Astrocyte (in vitro differentiated cells and primary cell): ENCODE results near the gene ELF1. TPM values are rescaled to one million over a fixed set of nuclear protein-coding genes. Genes with fewer than 3 reads are reported as not detected.

Source experiments
- DNase-seq: peaks from one replicate; pipeline ENCODE4 v3.0.0-alpha.2; 2010; ENCODE audit warnings: low read depth
- FAIRE-seq: peaks from 2 replicates; lab custom pipeline; 2011; peaks lifted over from hg19 to GRCh38; lab: Jason Lieb, UNC
- H2AFZ ChIP-seq: 2 replicates; pipeline ENCODE4 v1.6.0; 2012; ENCODE audit warnings: low read depth, low read length, inconsistent platforms
- H3K27ac ChIP-seq: 2 replicates; pipeline ENCODE4 v1.5.1; 2011; ENCODE audit warnings: low read depth, low read length, inconsistent platforms
- H3K27me3 ChIP-seq: 2 replicates; pipeline ENCODE4 v1.6.0; 2011; ENCODE audit warnings: low read length, inconsistent platforms; ENCODE audit not compliant: insufficient read depth
- H3K36me3 ChIP-seq: 2 replicates; pipeline ENCODE4 v1.5.1; 2011; ENCODE audit warnings: low read length, inconsistent platforms; ENCODE audit not compliant: insufficient read depth
- H3K4me1 ChIP-seq: 2 replicates; pipeline ENCODE4 v1.5.1; 2011; ENCODE audit warnings: low read length, inconsistent platforms; ENCODE audit not compliant: insufficient read depth
- H3K4me2 ChIP-seq: 2 replicates; pipeline ENCODE4 v1.6.0; 2012; ENCODE audit warnings: low read length, inconsistent platforms
- H3K4me3 ChIP-seq: 2 replicates; pipeline ENCODE4 v1.5.1; 2011; ENCODE audit warnings: low read depth, mild to moderate bottlenecking, low read length, inconsistent platforms; ENCODE audit not compliant: insufficient read depth
- H3K79me2 ChIP-seq: 2 replicates; pipeline ENCODE4 v1.6.0; 2012; ENCODE audit warnings: mild to moderate bottlenecking, low read length, inconsistent platforms; ENCODE audit not compliant: insufficient read depth
- H3K9ac ChIP-seq: 2 replicates; pipeline ENCODE4 v1.6.0; 2012; ENCODE audit warnings: mild to moderate bottlenecking, low read length, inconsistent platforms
- H3K9me3 ChIP-seq: 2 replicates; pipeline ENCODE4 v1.5.1; 2012; ENCODE audit warnings: low read depth, mild to moderate bottlenecking, low read length, inconsistent platforms; ENCODE audit not compliant: insufficient read depth
- H4K20me1 ChIP-seq: 2 replicates; pipeline ENCODE4 v1.6.0; 2012; ENCODE audit warnings: low read length, inconsistent platforms; ENCODE audit not compliant: insufficient read depth
- H3K27ac Mint-ChIP-seq: one replicate; pipeline ENCODE4 v1.8.0; 2021; ENCODE audit warnings: mild to moderate bottlenecking, mixed read lengths; ENCODE audit not compliant: unreplicated experiment
- H3K27me3 Mint-ChIP-seq: one replicate; pipeline ENCODE4 v1.8.0; 2021; ENCODE audit warnings: low read depth, mixed read lengths; ENCODE audit not compliant: unreplicated experiment
- H3K36me3 Mint-ChIP-seq: one replicate; pipeline ENCODE4 v1.8.0; 2021; ENCODE audit warnings: low read depth, mixed read lengths; ENCODE audit not compliant: unreplicated experiment
- H3K4me1 Mint-ChIP-seq: one replicate; pipeline ENCODE4 v1.8.0; 2021; ENCODE audit warnings: low read depth, mixed read lengths; ENCODE audit not compliant: unreplicated experiment
- H3K4me3 Mint-ChIP-seq: one replicate; pipeline ENCODE4 v1.8.0; 2021; ENCODE audit warnings: mild to moderate bottlenecking, moderate library complexity, mixed read lengths; ENCODE audit not compliant: unreplicated experiment
- H3K9me3 Mint-ChIP-seq: one replicate; pipeline ENCODE4 v1.8.0; 2021; ENCODE audit warnings: mild to moderate bottlenecking, mixed read lengths; ENCODE audit not compliant: unreplicated experiment
- EZH2 ChIP-seq: IDR thresholded peaks from 2 replicates; pipeline ENCODE4 v1.6.1; 2012; ENCODE audit warnings: mild to moderate bottlenecking, low read length, inconsistent platforms; ENCODE audit not compliant: insufficient read depth
- total RNA-seq: library from RNA; stranded (reverse); gene quantifications from 2 replicates; pipeline ENCODE4 v1.2.1, GENCODE V29; 2021
- TF ChIP-seq, protein P1 (sequence below): IDR thresholded peaks from 2 replicates; pipeline ENCODE4 v1.5.1; 2011; ENCODE audit warnings: low read depth, mild to moderate bottlenecking, inconsistent platforms, low read length, moderate library complexity; ENCODE audit not compliant: insufficient read depth

Gene ELF1
- total RNA-seq, 1 donor from 2014 or later = 75.1 TPM

- Mint-ChIP-seq H3K36me3 (peaks cover 9% of the 10 kb centered on the region), H3K4me3 (no peak overlapping the region), H3K4me1 (peaks cover 35% of the 10 kb centered on the region), H3K9me3 (peaks cover 7% of the 10 kb centered on the region), H3K27ac (no peak overlapping the region), H3K27me3 (no peaks in the 10 kb centered on the region)
- H3K79me2 ChIP-seq = peaks cover 85% of the 10 kb centered on the region
- no peak overlapping the region for H3K9ac ChIP-seq
- DNase-seq = no peak
- no peak for FAIRE-seq
- H3K4me3 ChIP-seq = no peak overlapping the region
- H4K20me1 ChIP-seq = peaks cover 80% of the 10 kb centered on the region
- TF ChIP-seq, protein P1, sequence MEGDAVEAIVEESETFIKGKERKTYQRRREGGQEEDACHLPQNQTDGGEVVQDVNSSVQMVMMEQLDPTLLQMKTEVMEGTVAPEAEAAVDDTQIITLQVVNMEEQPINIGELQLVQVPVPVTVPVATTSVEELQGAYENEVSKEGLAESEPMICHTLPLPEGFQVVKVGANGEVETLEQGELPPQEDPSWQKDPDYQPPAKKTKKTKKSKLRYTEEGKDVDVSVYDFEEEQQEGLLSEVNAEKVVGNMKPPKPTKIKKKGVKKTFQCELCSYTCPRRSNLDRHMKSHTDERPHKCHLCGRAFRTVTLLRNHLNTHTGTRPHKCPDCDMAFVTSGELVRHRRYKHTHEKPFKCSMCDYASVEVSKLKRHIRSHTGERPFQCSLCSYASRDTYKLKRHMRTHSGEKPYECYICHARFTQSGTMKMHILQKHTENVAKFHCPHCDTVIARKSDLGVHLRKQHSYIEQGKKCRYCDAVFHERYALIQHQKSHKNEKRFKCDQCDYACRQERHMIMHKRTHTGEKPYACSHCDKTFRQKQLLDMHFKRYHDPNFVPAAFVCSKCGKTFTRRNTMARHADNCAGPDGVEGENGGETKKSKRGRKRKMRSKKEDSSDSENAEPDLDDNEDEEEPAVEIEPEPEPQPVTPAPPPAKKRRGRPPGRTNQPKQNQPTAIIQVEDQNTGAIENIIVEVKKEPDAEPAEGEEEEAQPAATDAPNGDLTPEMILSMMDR = no peak
- no peak for TF ChIP-seq EZH2
- H3K9me3 ChIP-seq = no peaks in the 10 kb centered on the region
- no peak overlapping the region for H3K4me2 ChIP-seq
- no peaks in the 10 kb centered on the region for H3K4me1 ChIP-seq
- no peaks in the 10 kb centered on the region for H3K27me3 ChIP-seq
- no peak overlapping the region for H2AFZ ChIP-seq
- no peaks in the 10 kb centered on the region for H3K36me3 ChIP-seq
- H3K27ac ChIP-seq = no peak overlapping the region
These were observed 34.3 kb upstream of the ELF1 start for GRCh38 chr13:41053384-41053826.

DNA sequence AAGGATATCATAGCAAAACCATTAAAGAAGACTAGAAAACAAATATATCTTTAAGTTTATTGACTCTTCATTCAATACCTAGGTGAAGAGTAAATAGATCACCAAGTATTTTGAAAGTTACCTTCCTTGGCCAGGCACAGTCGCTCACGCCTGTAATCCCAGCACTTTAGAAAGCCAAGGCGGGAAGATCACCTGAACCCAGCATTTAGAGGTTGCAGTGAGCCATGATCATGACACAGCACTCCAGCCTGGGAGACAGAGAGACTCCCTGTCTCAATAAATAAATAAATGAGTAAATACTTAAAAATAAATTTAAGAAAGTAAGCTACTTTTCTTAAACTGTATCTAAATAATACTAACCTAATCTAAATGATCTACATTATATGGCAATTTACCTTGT, 33.3 kb upstream of the ELF1 start:
- TF ChIP-seq, protein P1 = no peak
- no peak for TF ChIP-seq EZH2
- H3K4me3 Mint-ChIP-seq = no peak overlapping the region
- H3K4me1 Mint-ChIP-seq = peaks cover 29% of the 10 kb centered on the region

DNA sequence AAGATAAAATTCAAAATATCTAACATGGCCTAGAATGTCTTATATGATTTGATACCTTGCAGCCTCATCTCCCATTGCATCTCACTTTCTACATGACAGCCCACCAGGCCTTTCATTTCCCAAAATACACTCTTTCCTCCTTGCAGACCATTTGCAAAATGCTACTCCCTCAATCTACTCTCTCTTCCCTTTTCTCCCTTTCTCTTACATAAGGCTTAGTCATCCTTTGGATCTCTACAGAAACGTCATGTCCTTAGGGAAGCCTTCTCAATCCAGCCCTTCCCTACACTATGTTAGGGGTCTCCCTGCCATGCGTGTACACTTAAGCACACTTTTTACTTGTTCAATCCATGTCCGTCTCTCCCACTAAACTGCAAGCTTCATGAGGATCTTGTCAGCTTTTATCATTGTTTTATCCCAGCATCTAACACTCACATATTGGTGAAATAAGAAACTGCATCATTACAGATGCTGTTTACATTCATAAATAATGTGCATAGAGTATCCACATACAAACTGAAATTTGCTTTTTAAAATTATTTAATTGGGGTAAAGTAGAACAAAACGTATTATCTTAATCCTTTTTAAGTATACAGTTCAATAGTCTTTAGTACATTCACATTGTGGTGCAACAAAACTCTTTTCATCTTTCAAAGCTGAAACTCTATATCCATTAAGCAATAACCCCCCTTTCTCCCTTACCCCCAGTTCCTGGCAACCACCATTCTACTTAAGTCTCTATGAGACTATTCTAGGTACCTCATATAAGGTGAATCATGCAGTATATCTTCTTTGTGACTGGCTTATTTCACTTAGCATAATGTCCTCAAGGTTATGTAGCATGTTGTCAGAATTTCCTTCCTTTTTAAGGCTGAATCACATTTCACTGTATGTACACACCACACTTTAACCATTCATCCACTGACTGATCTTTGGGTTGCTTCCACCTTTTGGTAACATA, 30.6 kb upstream of the ELF1 start:
- no peak for FAIRE-seq
- peaks cover 33% of the 10 kb centered on the region for H3K36me3 Mint-ChIP-seq
- no peaks in the 10 kb centered on the region for H3K9me3 ChIP-seq
- H3K9me3 Mint-ChIP-seq = peaks cover 15% of the 10 kb centered on the region
- no peaks in the 10 kb centered on the region for H3K36me3 ChIP-seq
- H3K27ac ChIP-seq = no peak overlapping the region
- H3K4me1 Mint-ChIP-seq = peaks cover 11% of the 10 kb centered on the region
- no peaks in the 10 kb centered on the region for H3K27me3 ChIP-seq
- no peak overlapping the region for H3K9ac ChIP-seq
- H2AFZ ChIP-seq = no peak overlapping the region
- H3K27me3 Mint-ChIP-seq = no peaks in the 10 kb centered on the region
- H3K4me2 ChIP-seq = no peak overlapping the region
- H4K20me1 ChIP-seq = peaks cover 48% of the 10 kb centered on the region
- no peak overlapping the region for H3K4me3 ChIP-seq
- no peaks in the 10 kb centered on the region for H3K4me1 ChIP-seq
- TF ChIP-seq, protein P1 = no peak
- TF ChIP-seq EZH2 = no peak
- no peak overlapping the region for H3K27ac Mint-ChIP-seq
- no peak for DNase-seq
- no peak overlapping the region for H3K4me3 Mint-ChIP-seq
- H3K79me2 ChIP-seq = peaks cover 52% of the 10 kb centered on the region

More for the DNA sequence above, 33.3 kb upstream of the ELF1 start:
- Histone ChIP-seq H3K79me2 (peaks cover 79% of the 10 kb centered on the region), H3K4me3 (no peak overlapping the region), H3K27ac (no peak overlapping the region), H3K4me2 (no peak overlapping the region), H3K9me3 (no peaks in the 10 kb centered on the region), H3K36me3 (no peaks in the 10 kb centered on the region), H2AFZ (no peak overlapping the region), H3K9ac (no peak overlapping the region), H4K20me1 (peaks cover 71% of the 10 kb centered on the region), H3K27me3 (no peaks in the 10 kb centered on the region), H3K4me1 (no peaks in the 10 kb centered on the region)
- Mint-ChIP-seq H3K36me3 (peaks cover 17% of the 10 kb centered on the region), H3K9me3 (peaks cover 7% of the 10 kb centered on the region), H3K27ac (no peak overlapping the region), H3K27me3 (no peaks in the 10 kb centered on the region)
- no peak for FAIRE-seq
- no peak for DNase-seq
